DND-41 (cell line): ENCODE results near the gene IGFBP5.
A peak's percentile ranks its signal among the peaks of the same experiment; 100 is the strongest.

Source experiments
- ATAC-seq: fragments of 200-7000 bp; cut with Tn5 transposase; 3 replicates; pipeline ENCODE4 v1.9.1; 2021; ENCODE audit warnings: low read depth; ENCODE audit not compliant: insufficient read depth
- DNase-seq: peaks from one replicate; pipeline ENCODE4 v3.0.0-alpha.2; 2020
- H2AFZ ChIP-seq: 2 replicates; pipeline ENCODE4 v1.6.0; 2012; ENCODE audit warnings: low read depth, low read length
- H3K27ac ChIP-seq: 2 replicates; pipeline ENCODE4 v1.5.1; 2012; ENCODE audit warnings: low read length, inconsistent platforms
- H3K27me3 ChIP-seq: fragments of 200-600 bp; sonication (generic); 2 replicates; pipeline ENCODE4 v1.6.0; 2012; ENCODE audit warnings: low read length, mild to moderate bottlenecking, inconsistent platforms; ENCODE audit not compliant: insufficient read depth, poor library complexity
- H3K36me3 ChIP-seq: 2 replicates; pipeline ENCODE4 v1.5.1; 2012; ENCODE audit warnings: low read length, inconsistent platforms; ENCODE audit not compliant: insufficient read depth
- H3K4me1 ChIP-seq: 2 replicates; pipeline ENCODE4 v1.5.1; 2012; ENCODE audit warnings: mild to moderate bottlenecking, low read length; ENCODE audit not compliant: insufficient read depth
- H3K4me2 ChIP-seq: 2 replicates; pipeline ENCODE4 v1.6.0; 2012; ENCODE audit warnings: mild to moderate bottlenecking, moderate library complexity, low read length, inconsistent platforms; ENCODE audit not compliant: insufficient read depth
- H3K4me3 ChIP-seq, 2 experiments: fragments of 200-600 bp in 1 of 2; shearing (Covaris generic) in 1 of 2; 2 replicates each; pipeline ENCODE4 v1.5.1; 2012 to 2016; ENCODE audit warnings: inconsistent platforms in 2 of 2, low read length in 2 of 2, mild to moderate bottlenecking in 2 of 2, low read depth in 1 of 2, moderate library complexity in 1 of 2
- H3K79me2 ChIP-seq: 2 replicates; pipeline ENCODE4 v1.6.0; 2012; ENCODE audit warnings: low read length, inconsistent platforms; ENCODE audit not compliant: insufficient read depth
- H3K9ac ChIP-seq: 2 replicates; pipeline ENCODE4 v1.6.0; 2012; ENCODE audit warnings: low read depth, mild to moderate bottlenecking, inconsistent platforms, low read length, moderate library complexity
- H3K9me3 ChIP-seq: 2 replicates; pipeline ENCODE4 v1.5.1; 2012; ENCODE audit warnings: low read length, moderate library complexity, mild to moderate bottlenecking, inconsistent platforms; ENCODE audit not compliant: insufficient read depth, severe bottlenecking
- H4K20me1 ChIP-seq: 2 replicates; pipeline ENCODE4 v1.6.0; 2012; ENCODE audit warnings: low read length; ENCODE audit not compliant: insufficient read depth
- CTCF ChIP-seq: IDR thresholded peaks from 2 replicates; pipeline ENCODE4 v1.5.1; 2012; ENCODE audit warnings: borderline replicate concordance, low read length, moderate library complexity, mild to moderate bottlenecking; ENCODE audit not compliant: poor library complexity, severe bottlenecking; ENCODE audit errors: extremely low read depth
- EZH2 ChIP-seq: IDR thresholded peaks from 3 replicates; pipeline ENCODE4 v1.6.1; 2012; ENCODE audit warnings: borderline replicate concordance, low read depth, mild to moderate bottlenecking, moderate library complexity, low read length, inconsistent platforms; ENCODE audit not compliant: severe bottlenecking

The IGFBP5 gene

GRCh38 chr2:216653093-216653799 lies 42.1 kb downstream of the IGFBP5 start:
- peaks cover 94% of the 10 kb centered on the region for H4K20me1 ChIP-seq
- H3K4me1 ChIP-seq: peaks cover 57% of the 10 kb centered on the region
- ATAC-seq: no peak
- TF ChIP-seq EZH2: no peak
- no peak for TF ChIP-seq CTCF
- DNase-seq: no peak
- H3K4me3 ChIP-seq: no peak overlapping the region
- peak overlapping the region; percentile 52; the same call in 1 of the 2 replicates for H3K27ac ChIP-seq
- H3K9me3 ChIP-seq: no peaks in the 10 kb centered on the region
- H3K4me2 ChIP-seq: peak overlapping the region; percentile 12; the same call in 1 of the 2 replicates
- H2AFZ ChIP-seq: no peak overlapping the region
- no peaks in the 10 kb centered on the region for H3K27me3 ChIP-seq
- 0 out of 2 replicates have a peak overlapping the region, but pooled peaks have one; percentile 2 for H3K9ac ChIP-seq
- peaks cover 97% of the 10 kb centered on the region for H3K36me3 ChIP-seq
- H3K79me2 ChIP-seq: peaks cover 99% of the 10 kb centered on the region

- no peaks in the 10 kb centered on the region for H3K9me3 ChIP-seq
- H3K4me2 ChIP-seq: no peak overlapping the region
- no peak overlapping the region for H3K4me3 ChIP-seq
- ATAC-seq (no peak), DNase-seq (no peak)
- H3K9ac ChIP-seq: no peak overlapping the region
- H3K27me3 ChIP-seq: no peaks in the 10 kb centered on the region
- H2AFZ ChIP-seq: no peak overlapping the region
- peaks cover 94% of the 10 kb centered on the region for H4K20me1 ChIP-seq
- no peak overlapping the region for H3K27ac ChIP-seq
- TF ChIP-seq EZH2: no peak
- no peak for TF ChIP-seq CTCF
- H3K4me1 ChIP-seq: peaks cover 63% of the 10 kb centered on the region
- peaks cover 99% of the 10 kb centered on the region for H3K79me2 ChIP-seq
- H3K36me3 ChIP-seq: peaks cover 96% of the 10 kb centered on the region
Observed at GRCh38 chr2:216652566-216652965, 42.8 kb downstream of the IGFBP5 start.

GRCh38 chr2:216651351-216651881 lies 43.9 kb downstream of the IGFBP5 start:
- Histone ChIP-seq H3K4me2 (no peak overlapping the region), H3K27ac (0 out of 2 replicates have a peak overlapping the region, but pooled peaks have one; percentile 8), H3K36me3 (peaks cover 93% of the 10 kb centered on the region), H3K9ac (no peak overlapping the region), H3K27me3 (no peaks in the 10 kb centered on the region), H4K20me1 (peaks cover 91% of the 10 kb centered on the region), H2AFZ (no peak overlapping the region), H3K9me3 (no peaks in the 10 kb centered on the region), H3K79me2 (peaks cover 99% of the 10 kb centered on the region), H3K4me3 (no peak overlapping the region), H3K4me1 (peaks cover 66% of the 10 kb centered on the region)
- no peak for DNase-seq
- ATAC-seq: no peak
- TF ChIP-seq CTCF (no peak), EZH2 (no peak)
